ENCODE data around the gene HAO2. TPM values are rescaled to one million over a fixed set of nuclear protein-coding genes. Genes with fewer than 3 reads are reported as not detected.

HAO2 gene
- total RNA-seq, 4 donors from 2014 or later: not detected

DNA sequence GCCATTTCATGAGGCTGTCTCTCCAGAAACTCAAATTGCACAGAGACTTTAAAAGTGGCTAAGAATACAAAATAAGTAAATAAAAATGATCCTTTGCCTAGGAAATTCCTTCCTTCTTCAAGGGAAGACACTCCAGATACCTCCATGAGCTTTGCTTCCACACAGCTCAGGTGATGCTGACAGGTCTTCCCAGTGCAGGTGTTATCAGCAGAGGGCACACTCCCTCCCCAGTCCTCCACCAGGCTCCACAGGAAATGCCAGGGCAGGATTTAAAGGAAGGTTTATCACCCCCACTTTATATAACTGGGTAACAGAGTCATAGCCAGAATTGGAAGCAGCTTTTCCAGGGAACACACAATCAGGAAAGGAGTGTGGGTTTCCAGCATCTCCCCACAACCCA is 52.1 kb downstream of the HAO2 start:
- no peak for ATAC-seq (ENCODE audit: low FRiP score)
- TF ChIP-seq, protein P1, sequence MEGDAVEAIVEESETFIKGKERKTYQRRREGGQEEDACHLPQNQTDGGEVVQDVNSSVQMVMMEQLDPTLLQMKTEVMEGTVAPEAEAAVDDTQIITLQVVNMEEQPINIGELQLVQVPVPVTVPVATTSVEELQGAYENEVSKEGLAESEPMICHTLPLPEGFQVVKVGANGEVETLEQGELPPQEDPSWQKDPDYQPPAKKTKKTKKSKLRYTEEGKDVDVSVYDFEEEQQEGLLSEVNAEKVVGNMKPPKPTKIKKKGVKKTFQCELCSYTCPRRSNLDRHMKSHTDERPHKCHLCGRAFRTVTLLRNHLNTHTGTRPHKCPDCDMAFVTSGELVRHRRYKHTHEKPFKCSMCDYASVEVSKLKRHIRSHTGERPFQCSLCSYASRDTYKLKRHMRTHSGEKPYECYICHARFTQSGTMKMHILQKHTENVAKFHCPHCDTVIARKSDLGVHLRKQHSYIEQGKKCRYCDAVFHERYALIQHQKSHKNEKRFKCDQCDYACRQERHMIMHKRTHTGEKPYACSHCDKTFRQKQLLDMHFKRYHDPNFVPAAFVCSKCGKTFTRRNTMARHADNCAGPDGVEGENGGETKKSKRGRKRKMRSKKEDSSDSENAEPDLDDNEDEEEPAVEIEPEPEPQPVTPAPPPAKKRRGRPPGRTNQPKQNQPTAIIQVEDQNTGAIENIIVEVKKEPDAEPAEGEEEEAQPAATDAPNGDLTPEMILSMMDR (IDR thresholded peaks at IDR 0.05): no peak
- DNase-seq (ENCODE audit: low spot score): no peak

DNA sequence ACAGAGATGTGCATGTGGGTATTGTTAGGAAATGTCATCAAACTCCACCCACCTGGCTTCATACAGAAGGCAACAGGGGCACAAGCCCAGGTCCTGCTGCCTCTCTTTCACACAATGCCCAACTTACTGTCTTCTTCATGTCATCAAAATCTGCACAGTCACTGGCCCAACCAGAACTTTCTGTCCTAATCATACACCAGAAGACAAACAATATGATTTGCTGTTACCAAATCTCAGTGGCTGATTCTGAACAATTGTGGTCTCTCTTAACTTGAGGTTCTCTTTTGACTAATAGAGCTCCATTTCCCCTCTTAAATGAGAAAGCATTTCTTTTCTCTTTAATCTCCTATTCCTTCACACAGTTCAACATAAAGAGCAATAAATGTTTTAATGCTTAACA is 54.0 kb downstream of the HAO2 start:
- DNase-seq (ENCODE audit: low spot score) (no peak), ATAC-seq (ENCODE audit: low FRiP score) (no peak)
- TF ChIP-seq, protein P1 (IDR thresholded peaks at IDR 0.05): no peak

DNA sequence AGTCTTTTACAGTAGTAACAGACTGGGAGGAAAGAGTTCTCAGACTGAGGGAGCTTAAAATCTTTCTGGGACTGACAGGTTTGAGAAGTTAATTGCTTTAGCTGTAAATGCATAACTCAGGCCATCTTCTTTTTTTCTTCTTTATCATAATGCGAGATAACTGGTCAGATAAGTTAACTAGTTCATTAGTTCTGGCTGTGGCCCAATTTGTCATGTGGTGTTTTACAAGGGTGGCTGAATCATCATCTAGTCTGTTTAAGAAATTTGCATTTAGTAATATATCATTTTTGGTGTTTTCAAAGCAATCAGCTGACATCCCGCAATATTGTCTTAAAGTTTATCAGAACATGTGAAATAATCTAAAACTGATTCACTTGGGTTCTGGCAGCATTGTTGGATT is 60.4 kb downstream of the HAO2 start:
- TF ChIP-seq, protein P1 (IDR thresholded peaks at IDR 0.05): no peak
- DNase-seq (ENCODE audit: low spot score): no peak
- no peak for ATAC-seq (ENCODE audit: low FRiP score)

DNA sequence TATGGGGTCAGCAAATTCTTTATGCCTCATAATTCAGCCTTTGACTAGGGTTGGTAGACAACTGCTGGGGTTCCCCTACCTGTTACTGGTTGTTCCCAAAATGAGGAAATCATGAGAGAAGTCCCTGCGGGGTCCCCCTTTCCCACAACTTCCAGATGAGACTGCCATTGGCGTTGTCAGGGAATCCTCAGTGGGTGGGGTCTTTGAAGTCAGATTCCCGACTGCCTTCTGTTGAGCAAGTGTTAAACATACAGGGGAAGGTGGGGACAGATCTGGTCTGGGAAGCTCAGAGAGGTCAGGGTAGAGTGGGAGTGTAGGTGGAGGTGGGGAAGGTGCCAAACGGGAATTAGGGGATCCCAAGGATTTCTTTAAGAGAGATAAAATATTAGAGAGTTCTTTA is 61.1 kb downstream of the HAO2 start:
- no peak for ATAC-seq (ENCODE audit: low FRiP score)
- no peak for DNase-seq (ENCODE audit: low spot score)
- TF ChIP-seq, protein P1 (IDR thresholded peaks at IDR 0.05): no peak

DNA sequence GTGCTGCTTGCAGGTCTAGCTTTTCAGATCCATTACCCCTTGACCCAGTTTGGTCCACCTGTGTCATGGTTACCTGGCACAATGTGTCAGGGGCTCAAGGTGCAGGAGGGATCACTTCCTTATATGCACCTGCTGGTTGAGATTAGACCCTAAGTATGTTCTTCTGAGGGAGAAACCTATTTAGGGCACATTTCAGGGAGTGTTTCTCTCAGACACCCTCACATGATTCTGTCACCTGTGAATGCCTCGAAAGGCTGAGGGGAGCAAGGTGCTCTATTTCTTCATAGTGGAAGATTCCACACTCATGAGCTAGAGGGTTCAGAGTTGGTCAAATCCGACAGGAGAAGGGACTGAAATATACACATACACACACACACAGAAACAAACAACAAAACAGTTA is 61.9 kb downstream of the HAO2 start:
- TF ChIP-seq, protein P1 (IDR thresholded peaks at IDR 0.05): no peak
- ATAC-seq (ENCODE audit: low FRiP score): no peak
- no peak for DNase-seq (ENCODE audit: low spot score)

DNA sequence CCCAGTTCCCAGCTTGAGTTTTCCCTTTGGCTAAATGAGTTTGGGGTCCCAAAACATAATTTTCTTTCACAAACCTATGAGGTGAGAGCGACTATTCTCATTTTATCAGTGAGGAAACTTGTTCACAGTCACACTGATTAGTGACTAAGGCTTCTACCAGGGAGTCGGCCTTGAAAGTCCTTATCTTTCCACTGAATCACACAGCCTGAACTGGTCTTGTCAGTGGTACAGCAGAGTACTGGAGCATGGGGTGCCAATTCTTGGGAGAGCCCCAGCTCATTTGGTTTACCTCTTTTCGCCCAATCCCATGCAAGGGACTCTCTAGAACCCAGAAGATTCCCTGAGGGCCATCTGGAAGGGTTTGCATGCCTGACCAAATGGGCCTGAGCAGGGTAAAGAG is 63.3 kb downstream of the HAO2 start:
- ATAC-seq (ENCODE audit: low FRiP score) (no peak), DNase-seq (ENCODE audit: low spot score) (no peak)
- TF ChIP-seq, protein P1 (IDR thresholded peaks at IDR 0.05): no peak

DNA sequence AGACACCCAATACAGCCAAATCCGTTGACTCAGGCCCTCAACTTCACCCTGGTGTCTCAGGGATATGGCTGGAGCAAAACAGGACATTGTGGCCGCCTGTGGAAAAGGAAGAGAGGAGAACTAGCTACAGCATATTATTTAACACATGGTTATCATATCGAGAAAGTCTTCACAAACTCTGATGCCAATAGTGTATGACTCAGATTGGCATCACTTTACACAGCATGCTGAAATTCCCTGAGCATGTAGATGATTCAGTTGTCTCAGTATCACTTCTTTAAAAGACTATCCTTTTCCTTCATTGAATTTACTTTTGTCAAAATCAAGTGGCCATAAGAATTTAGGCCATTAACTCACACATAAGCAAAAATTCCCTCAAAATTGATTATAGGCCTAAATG is 66.5 kb downstream of the HAO2 start:
- TF ChIP-seq, protein P1 (IDR thresholded peaks at IDR 0.05): no peak
- DNase-seq (ENCODE audit: low spot score) (no peak), ATAC-seq (ENCODE audit: low FRiP score) (no peak)

Data from omental fat pad (tissue), 4 donors.